ENCODE data around the gene CACTIN. TPM values are rescaled to one million over a fixed set of nuclear protein-coding genes. Genes with fewer than 3 reads are reported as not detected.

Gene CACTIN
- total RNA-seq, 4 donors from 2014 or later: 10.9 to 29.0 (median 16.8) TPM

DNA sequence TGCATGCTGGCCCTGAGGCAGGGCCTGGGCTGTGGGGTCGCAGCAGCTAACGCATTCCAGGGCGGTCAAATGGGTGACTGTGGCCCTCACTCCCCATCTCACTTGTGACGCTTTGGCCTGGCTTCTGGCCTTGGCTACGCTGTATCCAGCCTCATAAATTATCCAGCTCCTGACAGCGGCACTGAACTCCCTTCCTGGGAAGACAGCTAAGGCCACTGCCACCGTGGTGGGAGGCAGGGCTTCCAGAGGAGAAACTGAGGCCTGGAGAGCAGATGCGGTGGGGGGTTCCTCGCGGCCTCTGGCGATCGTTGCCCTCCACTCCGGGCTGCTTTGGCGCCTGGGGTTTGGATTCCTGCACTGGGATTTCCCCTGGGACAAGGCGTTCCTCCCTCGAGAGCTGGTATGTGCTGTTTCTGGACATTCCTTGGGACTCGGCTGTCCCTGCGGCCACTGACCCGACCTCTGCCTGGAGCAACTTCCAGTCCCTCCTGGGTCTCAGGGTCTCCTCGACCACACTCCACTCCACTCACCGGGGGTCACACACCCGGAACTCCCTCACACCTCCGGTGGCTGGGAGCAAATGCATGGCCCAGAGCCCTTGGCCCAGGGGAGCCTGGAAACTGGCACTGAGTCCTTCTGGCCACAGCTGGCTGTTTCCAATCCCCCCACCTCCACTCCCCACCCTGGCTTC lies 23.3 kb downstream of the CACTIN start:
- TF ChIP-seq, protein P1, sequence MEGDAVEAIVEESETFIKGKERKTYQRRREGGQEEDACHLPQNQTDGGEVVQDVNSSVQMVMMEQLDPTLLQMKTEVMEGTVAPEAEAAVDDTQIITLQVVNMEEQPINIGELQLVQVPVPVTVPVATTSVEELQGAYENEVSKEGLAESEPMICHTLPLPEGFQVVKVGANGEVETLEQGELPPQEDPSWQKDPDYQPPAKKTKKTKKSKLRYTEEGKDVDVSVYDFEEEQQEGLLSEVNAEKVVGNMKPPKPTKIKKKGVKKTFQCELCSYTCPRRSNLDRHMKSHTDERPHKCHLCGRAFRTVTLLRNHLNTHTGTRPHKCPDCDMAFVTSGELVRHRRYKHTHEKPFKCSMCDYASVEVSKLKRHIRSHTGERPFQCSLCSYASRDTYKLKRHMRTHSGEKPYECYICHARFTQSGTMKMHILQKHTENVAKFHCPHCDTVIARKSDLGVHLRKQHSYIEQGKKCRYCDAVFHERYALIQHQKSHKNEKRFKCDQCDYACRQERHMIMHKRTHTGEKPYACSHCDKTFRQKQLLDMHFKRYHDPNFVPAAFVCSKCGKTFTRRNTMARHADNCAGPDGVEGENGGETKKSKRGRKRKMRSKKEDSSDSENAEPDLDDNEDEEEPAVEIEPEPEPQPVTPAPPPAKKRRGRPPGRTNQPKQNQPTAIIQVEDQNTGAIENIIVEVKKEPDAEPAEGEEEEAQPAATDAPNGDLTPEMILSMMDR (IDR thresholded peaks at IDR 0.05; ENCODE audit: low read depth): no peak

DNA sequence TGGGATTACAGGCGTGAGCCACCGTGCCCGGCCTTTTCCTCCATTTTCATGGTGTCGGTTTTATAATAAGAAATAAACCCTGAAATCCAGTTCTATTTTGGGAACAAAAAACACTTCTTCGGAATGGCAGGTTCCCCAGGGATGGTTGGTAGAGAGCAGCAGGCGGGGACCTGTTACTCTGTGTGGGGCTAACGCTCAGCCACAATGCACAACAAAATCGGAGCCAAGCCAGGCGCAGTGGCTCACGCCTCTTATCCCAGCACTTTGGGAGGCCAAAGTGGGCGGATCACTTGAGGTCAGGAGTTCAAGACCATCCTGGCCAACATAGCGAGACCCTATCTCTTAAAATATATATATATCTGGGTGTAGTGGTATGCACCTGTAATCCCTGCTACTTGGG lies 25.6 kb downstream of the CACTIN start:
- TF ChIP-seq, protein P1 (IDR thresholded peaks at IDR 0.05; ENCODE audit: low read depth): no peak

DNA sequence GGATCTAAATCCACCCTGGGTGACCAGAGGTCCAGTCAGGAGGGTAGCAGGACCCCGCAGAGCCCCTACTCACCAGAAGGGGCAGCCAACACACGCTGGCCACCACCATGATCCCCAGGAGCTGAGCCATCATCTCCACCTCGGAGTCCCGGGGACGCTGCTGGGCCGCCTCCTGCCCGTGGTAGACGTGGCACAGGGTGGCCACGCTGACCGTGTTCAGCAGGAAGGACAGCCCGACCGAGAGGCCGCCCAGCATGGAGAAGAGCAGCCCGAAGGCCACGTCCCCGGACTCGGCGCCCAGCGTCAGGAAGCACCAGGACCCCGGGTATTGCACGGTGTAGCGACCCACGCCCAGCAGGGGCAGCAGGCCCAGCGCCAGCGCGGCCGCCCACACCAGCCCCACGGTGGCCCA lies 26.8 kb downstream of the CACTIN start:
- TF ChIP-seq, protein P1 (IDR thresholded peaks at IDR 0.05; ENCODE audit: low read depth): no peak

DNA sequence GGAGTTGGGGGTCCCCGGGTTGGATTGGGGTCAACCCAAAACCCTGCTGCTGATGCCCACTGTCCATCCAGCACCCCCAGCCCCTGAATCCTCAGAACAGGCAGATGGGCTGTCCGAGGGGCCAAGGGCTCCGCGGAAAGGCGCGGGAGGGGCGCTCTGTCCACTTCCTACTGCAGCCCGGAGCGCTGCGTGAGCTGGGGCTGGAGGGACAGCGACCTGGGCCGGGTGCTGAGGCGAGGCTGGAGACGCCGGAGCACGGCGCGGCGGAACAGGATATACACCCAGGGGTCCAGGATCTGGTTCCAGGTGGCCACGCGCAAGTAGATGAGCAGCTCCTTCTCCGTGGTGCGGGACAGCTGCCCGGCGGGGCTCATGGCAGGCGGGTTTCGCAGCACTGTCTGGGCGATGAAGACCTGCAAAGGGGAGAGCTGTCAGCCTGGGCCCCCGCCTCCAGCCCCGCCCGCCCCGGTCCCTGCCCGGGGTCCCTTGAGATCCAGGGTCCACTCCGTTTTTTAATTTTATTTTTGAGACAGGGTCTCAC lies 31.0 kb downstream of the CACTIN start:
- TF ChIP-seq, protein P1 (IDR thresholded peaks at IDR 0.05; ENCODE audit: low read depth): no peak

DNA sequence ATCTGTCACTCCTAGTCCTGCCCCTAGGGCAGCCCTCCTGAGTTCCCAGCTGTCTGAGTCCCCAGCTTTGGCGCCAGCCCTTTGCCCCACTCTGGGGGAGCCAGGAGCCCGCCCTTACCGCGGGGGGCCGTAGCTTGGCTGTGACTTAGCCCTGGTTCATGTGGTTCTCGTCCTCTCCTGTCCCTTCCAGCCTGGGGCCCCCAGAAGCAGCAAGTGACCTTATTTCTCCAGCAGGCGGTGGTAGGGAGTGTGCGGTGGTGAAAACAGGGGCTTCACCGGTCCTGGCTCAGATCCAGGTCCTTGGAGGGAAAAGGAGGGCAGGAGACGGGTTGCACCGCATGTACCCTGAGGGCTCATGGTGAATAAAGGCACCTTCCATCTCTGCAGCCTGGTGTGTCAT lies 33.4 kb downstream of the CACTIN start:
- TF ChIP-seq, protein P1 (IDR thresholded peaks at IDR 0.05; ENCODE audit: low read depth): no peak

DNA sequence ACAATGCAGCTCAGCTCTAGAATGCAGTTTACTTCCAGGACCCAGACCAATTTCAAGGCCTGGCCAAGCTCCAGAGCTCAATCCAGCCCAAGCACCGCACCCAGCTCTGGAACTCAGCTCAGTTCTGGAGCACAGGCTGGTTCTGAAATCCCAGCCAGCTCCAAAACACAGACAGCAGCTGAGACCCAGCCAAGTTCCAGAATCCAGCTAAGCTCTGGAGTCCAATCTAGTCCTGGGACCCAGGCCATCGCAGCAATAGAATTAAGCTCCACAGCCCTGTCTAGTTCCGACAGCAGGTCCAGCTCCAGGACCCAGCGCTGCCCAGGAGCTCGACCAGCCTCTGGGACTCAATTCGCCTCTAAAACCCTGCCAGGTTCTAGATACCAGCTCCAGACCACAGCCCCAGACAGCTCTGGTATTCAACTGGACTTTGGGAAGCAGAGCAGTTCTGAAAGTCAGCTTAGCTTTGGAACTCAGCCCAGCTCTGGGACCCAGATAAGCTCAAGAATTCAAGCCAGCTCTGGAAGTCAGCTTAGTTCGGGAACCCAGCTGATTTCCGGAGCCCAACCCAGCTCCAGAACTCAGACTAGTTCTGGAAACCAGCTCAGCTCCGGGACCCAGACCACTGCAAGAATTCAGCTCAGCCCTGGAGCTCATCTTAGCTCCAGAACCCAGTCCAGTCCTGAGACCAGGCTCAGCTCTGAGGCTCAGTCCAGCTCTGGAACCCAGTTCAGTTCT lies 34.5 kb downstream of the CACTIN start:
- TF ChIP-seq, protein P1 (IDR thresholded peaks at IDR 0.05; ENCODE audit: low read depth): no peak

DNA sequence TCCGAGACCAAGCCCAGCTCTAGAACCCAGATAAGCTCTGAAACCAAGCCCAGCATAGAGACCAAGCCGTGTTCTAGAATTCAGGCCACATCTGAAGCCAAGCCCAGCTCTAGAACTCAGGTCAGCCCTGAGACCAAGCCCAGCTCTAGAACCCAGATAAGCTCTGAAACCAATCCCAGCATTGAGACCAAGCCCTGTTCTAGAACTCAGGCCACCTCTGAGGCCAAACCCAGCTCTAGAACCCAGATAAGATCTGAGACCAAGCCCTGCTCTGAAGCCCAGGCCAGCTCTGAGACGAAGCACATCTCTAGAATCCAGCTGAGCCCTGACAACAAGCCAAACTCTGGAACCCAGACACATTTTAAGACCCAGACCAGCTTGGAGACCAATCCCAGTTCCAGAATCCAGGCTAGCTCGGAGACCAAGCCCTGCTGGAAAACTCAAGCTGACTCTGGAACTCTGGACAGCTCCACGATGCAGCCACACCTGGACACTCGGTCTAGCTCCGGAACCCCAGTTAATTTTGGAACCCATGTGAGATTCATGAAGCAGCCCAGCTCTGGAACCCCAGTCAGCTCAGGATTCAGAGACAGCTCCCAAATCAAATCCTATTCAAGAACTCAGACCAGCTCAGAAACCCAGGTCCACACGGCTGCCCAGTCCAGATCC lies 35.5 kb downstream of the CACTIN start:
- TF ChIP-seq, protein P1 (IDR thresholded peaks at IDR 0.05; ENCODE audit: low read depth): no peak

Data from subcutaneous adipose tissue (tissue), 4 donors.